ENCODE measurements around the gene MRAP.
"Not testable (repeated sequence)": the region's sequence is repeated elsewhere in the genome, so short reads cannot be mapped to it uniquely, and the experiment has no call there.

Gene MRAP

DNA sequence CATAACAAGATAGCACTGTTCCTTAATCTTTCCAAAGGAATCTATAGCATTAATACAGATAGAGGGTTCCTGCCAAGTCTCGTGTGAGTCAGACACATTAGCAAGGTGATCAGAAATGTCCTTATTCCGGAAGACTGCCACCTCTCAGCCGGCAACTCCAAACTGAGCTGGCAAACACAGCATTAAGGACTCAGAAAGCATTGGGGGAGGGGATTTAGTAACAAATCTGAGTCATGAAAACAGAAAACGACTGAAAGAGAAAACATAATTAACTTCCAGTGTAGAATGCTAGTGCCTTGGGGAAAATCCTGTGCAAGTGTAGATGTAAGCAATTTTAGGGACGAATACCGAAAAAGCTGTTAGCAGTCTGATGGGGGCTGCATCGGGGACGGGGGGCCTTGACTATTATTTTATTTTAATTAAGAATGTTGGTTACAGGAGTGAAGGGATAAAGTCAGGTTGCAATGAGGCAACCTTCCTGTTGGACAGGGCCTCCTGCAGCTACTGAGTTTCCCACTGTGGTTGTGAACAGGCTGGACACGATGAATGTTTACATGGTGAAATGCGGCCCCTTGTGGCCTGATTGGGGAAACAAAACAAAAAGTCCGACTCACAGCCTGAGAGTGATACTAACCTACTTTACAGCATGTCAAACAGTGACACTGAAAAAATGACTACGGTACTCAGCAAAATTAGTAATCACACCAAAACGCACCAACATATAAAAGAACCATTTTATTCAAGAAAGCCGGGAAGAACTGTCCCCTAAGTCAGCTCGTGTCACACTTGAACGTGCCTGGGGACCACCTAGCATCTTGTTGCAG lies 40.5 kb upstream of the MRAP start:
- H3K4me3 ChIP-seq (ENCODE audit: low read depth, low read length): no peak overlapping the region
- DNase-seq (ENCODE audit: low read depth): no peak
- TF ChIP-seq, protein P1, sequence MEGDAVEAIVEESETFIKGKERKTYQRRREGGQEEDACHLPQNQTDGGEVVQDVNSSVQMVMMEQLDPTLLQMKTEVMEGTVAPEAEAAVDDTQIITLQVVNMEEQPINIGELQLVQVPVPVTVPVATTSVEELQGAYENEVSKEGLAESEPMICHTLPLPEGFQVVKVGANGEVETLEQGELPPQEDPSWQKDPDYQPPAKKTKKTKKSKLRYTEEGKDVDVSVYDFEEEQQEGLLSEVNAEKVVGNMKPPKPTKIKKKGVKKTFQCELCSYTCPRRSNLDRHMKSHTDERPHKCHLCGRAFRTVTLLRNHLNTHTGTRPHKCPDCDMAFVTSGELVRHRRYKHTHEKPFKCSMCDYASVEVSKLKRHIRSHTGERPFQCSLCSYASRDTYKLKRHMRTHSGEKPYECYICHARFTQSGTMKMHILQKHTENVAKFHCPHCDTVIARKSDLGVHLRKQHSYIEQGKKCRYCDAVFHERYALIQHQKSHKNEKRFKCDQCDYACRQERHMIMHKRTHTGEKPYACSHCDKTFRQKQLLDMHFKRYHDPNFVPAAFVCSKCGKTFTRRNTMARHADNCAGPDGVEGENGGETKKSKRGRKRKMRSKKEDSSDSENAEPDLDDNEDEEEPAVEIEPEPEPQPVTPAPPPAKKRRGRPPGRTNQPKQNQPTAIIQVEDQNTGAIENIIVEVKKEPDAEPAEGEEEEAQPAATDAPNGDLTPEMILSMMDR (IDR thresholded peaks at IDR 0.05; ENCODE audit: low read depth, low read length, missing control alignments): peak; percentile 81

DNA sequence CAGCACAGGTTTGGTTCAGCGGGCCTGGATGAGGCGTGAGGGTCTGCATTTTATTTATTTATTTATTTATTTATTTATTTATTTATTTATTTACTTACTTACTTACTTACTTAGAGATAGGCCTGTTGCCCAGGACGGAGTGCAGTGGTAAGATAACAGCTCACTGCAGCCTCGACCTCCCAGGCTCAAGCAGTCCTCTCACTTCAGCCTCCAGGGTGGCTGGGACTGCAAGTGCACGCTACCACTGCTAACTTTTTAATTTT lies 39.9 kb upstream of the MRAP start:
- not testable (repeated sequence) for H3K4me3 ChIP-seq (ENCODE audit: low read depth, low read length); DNase-seq (ENCODE audit: low read depth)

DNA sequence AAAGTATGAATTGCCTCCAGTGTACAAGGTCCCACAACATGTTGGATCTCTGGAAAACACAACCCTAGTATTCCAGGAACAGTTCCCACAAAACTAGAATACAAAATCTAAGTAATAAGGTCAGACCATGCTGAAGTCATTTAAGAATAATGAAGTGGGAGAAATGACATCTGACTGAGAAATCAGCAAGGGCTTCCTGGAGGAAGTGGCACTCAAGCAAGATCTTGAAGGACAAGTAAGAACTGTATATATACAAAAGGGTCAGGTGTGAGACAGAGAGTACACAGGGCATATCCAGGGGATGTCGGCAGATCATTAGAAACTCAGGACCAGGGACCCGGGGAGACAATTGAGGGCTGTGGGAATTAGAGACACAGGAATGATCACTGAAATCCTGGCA lies 38.5 kb upstream of the MRAP start:
- TF ChIP-seq, protein P1 (IDR thresholded peaks at IDR 0.05; ENCODE audit: low read depth, low read length, missing control alignments): no peak
- no peak overlapping the region for H3K4me3 ChIP-seq (ENCODE audit: low read depth, low read length)
- DNase-seq (ENCODE audit: low read depth): no peak

DNA sequence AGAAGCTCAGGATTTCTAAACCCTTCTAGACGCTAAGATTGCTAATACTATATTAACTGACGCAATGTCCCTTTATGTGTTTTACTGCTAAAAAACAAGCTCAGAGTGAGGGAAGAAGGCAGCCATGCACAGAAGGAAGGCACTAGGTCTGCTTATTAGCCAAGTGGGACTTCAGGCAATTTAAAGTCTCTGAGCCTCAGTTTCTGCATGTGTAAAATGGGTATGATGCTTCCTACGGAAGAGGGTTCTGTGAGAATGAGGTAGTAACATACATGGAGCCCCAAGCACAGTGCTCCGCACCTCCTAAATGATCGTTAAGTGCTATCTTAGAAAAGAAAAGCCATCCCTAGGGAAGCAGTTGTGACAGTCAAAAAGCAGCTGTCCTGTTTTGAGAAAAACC lies 36.7 kb upstream of the MRAP start:
- H3K4me3 ChIP-seq (ENCODE audit: low read depth, low read length): no peak overlapping the region
- DNase-seq (ENCODE audit: low read depth): no peak
- TF ChIP-seq, protein P1 (IDR thresholded peaks at IDR 0.05; ENCODE audit: low read depth, low read length, missing control alignments): no peak

DNA sequence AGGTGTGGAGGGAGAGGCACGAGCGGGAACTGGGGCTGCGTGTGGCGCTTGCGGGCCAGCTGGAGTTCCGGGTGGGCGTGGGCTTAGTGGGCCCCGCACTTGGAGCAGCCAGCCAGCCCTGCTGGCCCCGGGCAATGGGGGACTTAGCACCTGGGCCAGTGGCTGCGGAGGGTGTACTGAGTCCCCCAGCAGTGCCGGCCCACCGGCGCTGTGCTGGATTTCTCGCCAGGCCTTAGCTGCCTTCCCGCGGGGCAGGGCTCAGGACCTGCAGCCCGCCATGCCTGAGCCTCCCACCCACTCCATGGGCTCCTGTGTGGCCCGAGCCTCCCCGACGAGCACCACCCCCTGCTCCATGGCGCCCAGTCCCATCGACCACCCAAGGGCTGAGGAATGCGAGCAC lies 33.3 kb upstream of the MRAP start:
- not testable (repeated sequence) for H3K4me3 ChIP-seq (ENCODE audit: low read depth, low read length); DNase-seq (ENCODE audit: low read depth)

DNA sequence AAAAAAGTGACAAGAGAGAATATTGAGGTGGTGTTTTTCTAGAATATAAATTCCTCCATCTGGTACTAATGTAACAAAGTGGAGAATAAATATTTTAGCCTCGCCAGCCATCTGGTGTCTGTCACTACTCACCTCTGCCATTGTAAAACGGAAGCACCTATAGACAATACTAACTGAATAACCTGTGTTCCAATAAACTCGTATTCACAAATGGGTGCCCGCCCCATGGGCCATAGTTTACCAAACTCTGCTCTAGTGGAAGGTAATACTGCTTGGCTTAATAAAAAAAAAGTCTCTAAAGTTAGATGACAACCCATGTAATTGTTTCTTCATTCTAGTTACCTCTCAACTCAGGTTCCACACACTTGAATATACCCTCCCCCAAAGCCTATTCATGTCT lies 27.9 kb upstream of the MRAP start:
- no peak overlapping the region for H3K4me3 ChIP-seq (ENCODE audit: low read depth, low read length)
- TF ChIP-seq, protein P1 (IDR thresholded peaks at IDR 0.05; ENCODE audit: low read depth, low read length, missing control alignments): no peak
- no peak for DNase-seq (ENCODE audit: low read depth)

DNA sequence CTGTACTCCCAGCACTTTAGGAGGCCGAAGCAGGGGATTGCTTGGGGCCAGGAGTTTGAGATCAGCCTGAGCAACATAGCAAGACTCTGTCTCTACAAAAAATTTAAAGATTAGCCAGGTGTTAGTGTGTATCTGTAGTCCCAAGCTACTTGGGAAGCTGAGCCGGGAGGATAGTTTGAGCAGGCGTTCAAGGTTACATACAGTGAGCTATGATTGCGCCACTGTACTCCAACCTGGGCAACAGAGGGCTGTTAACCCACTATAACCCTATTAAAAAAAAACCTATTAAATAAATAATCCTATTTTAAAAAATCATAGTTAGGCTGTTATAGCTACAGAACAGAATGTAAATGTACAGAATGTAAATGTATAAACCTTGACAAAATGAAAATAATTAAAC lies 22.0 kb upstream of the MRAP start:
- DNase-seq (ENCODE audit: low read depth): no peak
- H3K4me3 ChIP-seq (ENCODE audit: low read depth, low read length): no peak overlapping the region
- TF ChIP-seq, protein P1 (IDR thresholded peaks at IDR 0.05; ENCODE audit: low read depth, low read length, missing control alignments): no peak

DNA sequence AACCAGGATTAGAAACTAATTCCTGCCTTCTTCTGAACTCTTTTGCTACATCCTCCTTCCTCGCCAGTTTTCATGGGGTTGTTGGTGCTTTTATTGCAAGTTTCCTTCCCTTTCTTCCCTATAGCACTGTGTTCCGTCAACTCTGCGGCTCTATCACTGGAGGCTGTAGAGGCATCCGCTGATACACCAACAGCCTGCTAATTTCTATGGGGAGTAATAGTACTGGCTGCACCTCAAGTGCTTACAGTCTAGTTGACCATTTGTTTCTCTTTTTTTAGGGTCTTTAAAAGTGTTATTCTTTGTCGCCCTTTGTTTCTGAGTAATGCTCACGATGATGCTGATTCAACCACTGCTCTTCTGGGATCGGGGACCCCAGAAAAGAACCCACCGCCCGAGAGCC lies 20.6 kb upstream of the MRAP start:
- TF ChIP-seq, protein P1 (IDR thresholded peaks at IDR 0.05; ENCODE audit: low read depth, low read length, missing control alignments): no peak
- peak overlapping the region; percentile 85 for H3K4me3 ChIP-seq (ENCODE audit: low read depth, low read length)
- no peak for DNase-seq (ENCODE audit: low read depth)

Data from GM12864 (cell line).